ENCODE measurements around the gene TPSD1.
"Not testable (repeated sequence)": the region's sequence is repeated elsewhere in the genome, so short reads cannot be mapped to it uniquely, and the experiment has no call there.

TPSD1 gene

GRCh38 chr16:1255276-1256122 lies at the start of gene TPSD1:
TSS of gene TPSD1 (plus strand) at chr16:1256069. CDS start at chr16:1256281, 212 bp downstream.
- not testable (repeated sequence) for DNase-seq

- DNase-seq, result no peak
These were observed 49.5 kb upstream of the TPSD1 start for GRCh38 chr16:1206326-1206725.

GRCh38 chr16:1206786-1207185 lies 49.1 kb upstream of the TPSD1 start:
- DNase-seq, result no peak

GRCh38 chr16:1208239-1208830 lies 47.5 kb upstream of the TPSD1 start:
- no peak for DNase-seq

- no peak for DNase-seq
These were observed 46.8 kb upstream of the TPSD1 start for GRCh38 chr16:1209081-1209480.

- no peak for DNase-seq
These were observed 45.4 kb upstream of the TPSD1 start for GRCh38 chr16:1210461-1210860.

DNA sequence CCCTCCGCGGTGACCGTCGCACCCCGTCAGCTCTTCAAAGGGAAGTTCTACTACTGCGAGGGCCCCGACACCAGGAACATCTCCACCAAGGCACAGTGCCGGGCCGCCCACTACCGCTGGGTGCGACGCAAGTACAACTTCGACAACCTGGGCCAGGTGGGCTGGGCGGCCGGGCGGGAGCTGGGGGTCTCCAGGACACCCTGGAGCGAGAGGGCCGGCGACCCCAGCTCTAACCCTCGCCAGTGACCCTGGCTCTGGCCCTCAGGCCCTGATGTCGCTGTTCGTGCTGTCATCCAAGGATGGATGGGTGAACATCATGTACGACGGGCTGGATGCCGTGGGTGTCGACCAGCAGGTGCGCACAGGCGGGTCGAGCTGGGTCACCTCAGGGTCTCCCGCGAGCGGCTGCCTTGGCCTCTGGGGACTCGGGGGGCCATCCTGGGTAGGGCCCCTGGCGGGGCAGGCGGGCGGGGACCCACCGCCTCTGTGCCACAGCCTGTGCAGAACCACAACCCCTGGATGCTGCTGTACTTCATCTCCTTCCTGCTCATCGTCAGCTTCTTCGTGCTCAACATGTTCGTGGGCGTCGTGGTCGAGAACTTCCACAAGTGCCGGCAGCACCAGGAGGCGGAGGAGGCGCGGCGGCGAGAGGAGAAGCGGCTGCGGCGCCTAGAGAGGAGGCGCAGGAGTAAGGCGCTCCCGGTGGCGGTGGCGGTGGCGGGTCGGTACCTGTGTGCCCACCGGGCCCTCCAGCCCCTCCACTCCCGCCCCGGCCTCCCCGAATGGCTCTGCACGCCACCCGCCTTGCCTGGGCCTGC lies 44.2 kb upstream of the TPSD1 start:
- no peak for DNase-seq

DNA sequence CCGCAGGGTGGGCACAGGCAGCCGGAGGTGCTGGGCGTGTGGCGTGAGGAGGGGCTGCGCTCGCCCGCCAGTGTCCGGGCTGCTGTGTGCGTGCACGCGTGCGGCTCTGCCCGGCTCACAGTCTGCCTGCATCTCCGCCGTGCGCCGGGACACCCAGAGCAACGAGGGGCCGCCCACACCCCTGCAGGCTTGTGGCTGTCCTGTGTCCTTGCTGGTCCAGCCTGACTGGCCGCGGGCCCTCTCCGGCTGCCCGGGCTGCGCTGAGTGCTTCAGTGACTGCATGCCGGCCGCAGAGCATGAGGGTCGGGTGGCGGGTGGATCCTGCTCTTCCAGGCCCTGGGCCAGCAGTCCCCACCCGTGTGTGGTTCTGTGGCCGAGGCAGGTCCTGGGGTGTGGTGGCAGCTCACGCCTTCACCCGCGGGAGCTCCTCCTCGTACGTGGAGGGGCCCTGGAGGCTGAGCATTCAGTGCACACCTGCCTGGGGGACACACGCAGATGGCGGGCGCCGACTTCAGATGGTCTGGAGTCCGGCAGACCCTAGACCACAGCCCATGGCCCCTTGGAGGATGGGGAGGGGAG lies 43.2 kb upstream of the TPSD1 start:
- DNase-seq, result no peak

DNA sequence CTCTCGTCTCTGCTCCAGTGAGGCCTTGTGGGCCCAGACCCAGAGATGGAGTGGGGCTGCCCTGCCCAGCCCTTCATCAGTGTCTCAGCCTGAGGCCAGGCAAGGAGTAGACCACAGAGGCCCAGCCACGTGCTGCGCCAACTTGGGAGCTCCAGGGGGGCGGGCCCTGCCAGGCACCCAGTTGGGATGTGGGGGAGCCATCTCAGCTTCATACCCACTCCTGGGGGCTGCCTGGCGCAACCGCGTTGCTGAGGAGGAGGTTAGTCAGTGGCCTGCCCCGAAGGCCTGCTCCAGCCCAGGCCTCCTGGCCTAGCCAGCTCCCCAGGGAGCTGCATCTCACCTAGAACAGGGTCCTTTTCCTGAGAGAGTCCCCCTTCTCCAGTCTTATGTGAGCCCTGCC lies 42.6 kb upstream of the TPSD1 start:
- DNase-seq, result no peak

- DNase-seq, result no peak
These were observed 42.0 kb upstream of the TPSD1 start for GRCh38 chr16:1213796-1214372.

DNA sequence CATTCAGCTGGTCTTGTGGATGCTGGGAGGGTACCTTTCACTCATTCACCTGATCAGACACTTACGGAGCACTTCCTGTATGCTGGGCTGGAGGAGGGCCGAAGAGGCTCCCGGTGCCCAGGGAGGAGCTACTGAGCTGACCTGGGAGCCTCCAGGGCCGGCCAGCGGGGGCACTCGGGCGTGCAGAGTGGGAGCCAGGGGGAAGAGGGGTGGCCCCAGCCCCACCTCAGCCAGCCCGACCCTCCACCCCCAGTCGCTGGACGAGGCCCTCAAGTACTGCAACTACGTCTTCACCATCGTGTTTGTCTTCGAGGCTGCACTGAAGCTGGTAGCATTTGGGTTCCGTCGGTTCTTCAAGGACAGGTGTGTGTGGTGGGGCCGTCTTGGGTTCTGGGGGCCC lies 41.1 kb upstream of the TPSD1 start:
- DNase-seq, result no peak

GRCh38 chr16:1215574-1216295 lies 40.1 kb upstream of the TPSD1 start:
- DNase-seq, result no peak

GRCh38 chr16:1216296-1216619 lies 39.6 kb upstream of the TPSD1 start:
- DNase-seq, result no peak

DNA sequence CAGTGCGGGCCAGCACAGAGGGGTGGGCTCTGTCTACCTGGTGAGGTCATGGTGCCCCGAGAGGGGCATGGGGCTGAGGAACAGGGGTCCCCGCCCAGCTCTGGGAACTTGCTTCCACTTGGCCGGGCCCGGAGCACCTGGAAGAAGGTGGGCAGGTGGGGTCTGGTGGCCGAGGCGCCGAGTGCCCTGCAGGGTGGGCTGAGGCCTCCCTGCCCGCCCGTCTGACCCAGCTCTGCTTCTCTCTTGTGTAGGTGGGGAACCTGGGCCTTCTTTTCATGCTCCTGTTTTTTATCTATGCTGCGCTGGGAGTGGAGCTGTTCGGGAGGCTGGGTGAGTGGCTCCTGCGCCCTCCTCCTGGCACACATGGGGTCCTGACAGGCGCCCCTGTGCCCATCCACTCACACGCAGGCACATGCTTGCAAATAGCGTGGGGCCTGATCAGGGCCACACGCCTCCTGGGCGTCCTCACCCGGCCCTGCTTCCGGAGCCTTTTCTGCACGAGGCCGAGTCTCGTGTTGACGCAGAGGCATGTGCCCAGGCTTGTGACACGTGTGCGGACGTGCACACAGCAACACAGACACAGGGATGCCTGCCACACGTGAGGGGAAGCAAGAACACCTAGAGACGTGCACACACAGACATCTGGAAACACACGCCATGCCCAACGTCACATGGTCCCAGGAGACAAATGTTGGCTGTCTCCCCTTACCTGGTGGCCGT lies 39.0 kb upstream of the TPSD1 start:
- DNase-seq, result no peak

DNA sequence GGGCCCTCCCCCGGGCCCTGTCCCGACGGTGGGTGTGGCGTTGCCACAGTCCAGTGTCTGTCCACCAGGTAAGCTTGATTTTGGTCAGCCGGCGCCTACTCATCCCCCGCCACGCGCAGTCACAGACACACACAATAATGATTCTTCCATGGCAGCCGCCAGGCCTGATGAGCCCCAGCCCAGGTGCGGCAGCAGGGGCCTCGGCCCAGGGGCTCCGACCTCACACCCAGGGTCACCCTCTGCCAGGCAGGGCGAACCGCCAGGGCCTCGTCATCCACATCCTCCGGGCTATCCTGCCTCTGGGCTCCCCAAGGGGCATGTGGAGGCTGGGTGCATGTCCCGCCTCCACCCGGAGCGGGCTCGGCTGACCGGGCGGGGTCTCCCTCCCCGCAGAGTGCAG lies 38.3 kb upstream of the TPSD1 start:
- no peak for DNase-seq

DNA sequence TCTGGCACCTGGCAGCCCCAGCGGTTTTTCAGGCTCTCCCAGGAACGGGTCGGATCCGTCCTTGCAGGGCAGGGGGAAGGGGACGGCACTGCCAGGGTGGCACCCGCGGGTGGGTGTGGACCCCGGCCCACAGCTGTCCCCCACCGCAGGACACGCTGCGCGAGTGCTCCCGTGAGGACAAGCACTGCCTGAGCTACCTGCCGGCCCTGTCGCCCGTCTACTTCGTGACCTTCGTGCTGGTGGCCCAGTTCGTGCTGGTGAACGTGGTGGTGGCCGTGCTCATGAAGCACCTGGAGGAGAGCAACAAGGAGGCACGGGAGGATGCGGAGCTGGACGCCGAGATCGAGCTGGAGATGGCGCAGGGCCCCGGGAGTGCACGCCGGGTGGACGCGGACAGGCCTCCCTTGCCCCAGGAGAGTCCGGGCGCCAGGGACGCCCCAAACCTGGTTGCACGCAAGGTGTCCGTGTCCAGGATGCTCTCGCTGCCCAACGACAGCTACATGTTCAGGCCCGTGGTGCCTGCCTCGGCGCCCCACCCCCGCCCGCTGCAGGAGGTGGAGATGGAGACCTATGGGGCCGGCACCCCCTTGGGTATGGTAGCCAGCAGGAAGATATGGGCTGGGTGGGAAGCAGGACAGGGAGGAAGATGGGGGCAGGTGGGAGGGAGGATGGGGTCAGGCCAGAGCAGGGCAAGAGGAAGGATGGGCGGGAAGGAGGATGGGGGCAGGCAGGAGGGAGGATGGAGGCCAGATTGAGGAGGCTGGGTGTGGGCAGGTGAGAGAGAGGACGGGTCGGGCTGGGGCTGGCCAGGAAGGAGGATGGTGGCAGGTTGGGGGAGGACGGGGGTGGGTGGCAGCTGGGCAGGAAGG lies 37.6 kb upstream of the TPSD1 start:
- DNase-seq, result no peak

DNA sequence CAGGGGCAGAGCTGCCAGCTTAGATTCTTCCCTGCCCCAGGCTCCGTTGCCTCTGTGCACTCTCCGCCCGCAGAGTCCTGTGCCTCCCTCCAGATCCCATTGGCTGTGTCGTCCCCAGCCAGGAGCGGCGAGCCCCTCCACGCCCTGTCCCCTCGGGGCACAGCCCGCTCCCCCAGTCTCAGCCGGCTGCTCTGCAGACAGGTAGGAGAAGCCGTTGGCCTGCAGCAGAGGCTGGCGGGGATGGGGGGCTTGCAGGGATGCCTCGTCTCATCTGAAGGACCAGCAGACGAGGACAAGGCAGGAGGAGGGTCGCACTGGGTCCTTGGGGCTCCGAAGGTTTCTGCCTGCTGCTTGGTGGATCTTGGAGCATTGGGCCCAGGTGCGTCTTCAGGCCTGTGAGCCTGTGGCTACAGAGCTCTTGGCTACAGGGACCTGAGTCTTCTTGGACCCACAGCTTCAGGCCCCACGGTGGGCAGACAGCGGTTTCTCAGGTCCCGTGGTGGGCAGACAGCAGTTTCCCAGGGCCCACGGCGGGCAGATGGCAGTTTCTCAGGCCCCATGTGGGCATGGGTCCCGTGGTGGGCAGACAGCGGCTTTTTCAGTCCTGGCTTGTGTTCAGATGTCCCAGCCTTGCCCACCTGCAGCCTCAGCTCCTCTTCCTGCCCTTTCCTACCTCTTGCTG lies 36.8 kb upstream of the TPSD1 start:
- DNase-seq, result no peak

DNA sequence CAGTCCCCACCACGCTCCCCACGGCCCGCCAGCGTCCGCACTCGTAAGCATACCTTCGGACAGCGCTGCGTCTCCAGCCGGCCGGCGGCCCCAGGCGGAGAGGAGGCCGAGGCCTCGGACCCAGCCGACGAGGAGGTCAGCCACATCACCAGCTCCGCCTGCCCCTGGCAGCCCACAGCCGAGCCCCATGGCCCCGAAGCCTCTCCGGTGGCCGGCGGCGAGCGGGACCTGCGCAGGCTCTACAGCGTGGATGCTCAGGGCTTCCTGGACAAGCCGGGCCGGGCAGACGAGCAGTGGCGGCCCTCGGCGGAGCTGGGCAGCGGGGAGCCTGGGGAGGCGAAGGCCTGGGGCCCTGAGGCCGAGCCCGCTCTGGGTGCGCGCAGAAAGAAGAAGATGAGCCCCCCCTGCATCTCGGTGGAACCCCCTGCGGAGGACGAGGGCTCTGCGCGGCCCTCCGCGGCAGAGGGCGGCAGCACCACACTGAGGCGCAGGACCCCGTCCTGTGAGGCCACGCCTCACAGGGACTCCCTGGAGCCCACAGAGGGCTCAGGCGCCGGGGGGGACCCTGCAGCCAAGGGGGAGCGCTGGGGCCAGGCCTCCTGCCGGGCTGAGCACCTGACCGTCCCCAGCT lies 35.7 kb upstream of the TPSD1 start:
- DNase-seq, result no peak

- no peak for DNase-seq
These were observed 34.8 kb upstream of the TPSD1 start for GRCh38 chr16:1220841-1221627.
